ACC112 (cell line): Measurements from ENCODE around the gene DGKA.

Experiments
- H2AFZ ChIP-seq: fragments of 200-600 bp; sonication (generic); one replicate; pipeline ENCODE4 v1.6.0; 2017; ENCODE audit warnings: antibody characterized with exemption, low read length; ENCODE audit not compliant: unreplicated experiment
- H3K27ac ChIP-seq: fragments of 200-600 bp; sonication (generic); 2 replicates; pipeline ENCODE4 v1.5.1; 2014; ENCODE audit warnings: low read depth, mild to moderate bottlenecking, antibody characterized with exemption, low read length, moderate library complexity
- H3K27me3 ChIP-seq: fragments of 200-600 bp; sonication (generic); 2 replicates; pipeline ENCODE4 v1.6.1; 2014; ENCODE audit warnings: mild to moderate bottlenecking, antibody characterized with exemption, low read length, moderate library complexity, mixed read lengths; ENCODE audit not compliant: insufficient read depth
- H3K36me3 ChIP-seq: fragments of 200-600 bp; sonication (generic); 2 replicates; pipeline ENCODE4 v1.6.1; 2016; ENCODE audit warnings: mild to moderate bottlenecking, antibody characterized with exemption, low read length, moderate library complexity, mixed read lengths; ENCODE audit not compliant: insufficient read depth
- H3K4me1 ChIP-seq: fragments of 200-600 bp; sonication (generic); one replicate; pipeline ENCODE4 v1.6.1; 2016; ENCODE audit warnings: low read length, mixed read lengths; ENCODE audit not compliant: insufficient read depth, unreplicated experiment, control insufficient read depth
- H3K4me3 ChIP-seq: fragments of 200-600 bp; sonication (generic); 2 replicates; pipeline ENCODE4 v1.5.1; 2014; ENCODE audit warnings: mild to moderate bottlenecking, low read depth, low read length
- H3K79me2 ChIP-seq: fragments of 200-600 bp; sonication (generic); one replicate; pipeline ENCODE4 v1.6.0; 2016; ENCODE audit warnings: low read length; ENCODE audit not compliant: control insufficient read depth, unreplicated experiment, insufficient read depth

The DGKA gene

DNA sequence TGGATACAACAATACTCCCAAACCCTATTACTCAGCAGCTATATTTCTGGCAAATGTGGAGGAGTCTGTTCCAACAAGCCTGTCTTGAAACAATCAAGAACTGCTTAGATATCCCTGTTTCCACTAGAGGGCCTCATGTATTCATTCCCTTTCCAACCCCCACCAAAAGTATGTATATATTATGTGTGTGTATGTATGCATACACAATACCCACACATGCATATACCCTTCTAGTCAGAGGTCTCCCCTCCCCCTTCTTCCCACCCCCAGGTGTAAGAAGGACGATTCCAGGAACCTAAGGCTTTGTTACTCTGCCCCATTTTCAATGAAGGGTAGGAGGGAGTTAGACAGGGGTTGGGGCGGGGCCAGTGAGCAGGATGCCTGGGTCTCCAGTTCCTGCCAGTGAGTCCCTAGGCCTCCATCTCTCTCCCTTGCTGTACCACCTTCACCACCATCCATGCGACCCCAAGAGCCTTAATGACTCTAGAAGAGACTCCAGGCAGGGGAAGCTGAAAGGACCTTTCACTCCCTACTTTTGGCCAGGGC lies at the start of gene DGKA:
TSS of gene DGKA (plus strand) at position 392 of the 546 bp plus-strand sequence. CDS start 5,342 bp downstream, outside the sequence.
- Histone ChIP-seq H2AFZ (peak within 1 kb of the TSS; percentile 79), H3K27ac (peak within 1 kb of the TSS; percentile 65), H3K27me3 (no peaks in the 10 kb centered on the region), H3K36me3 (peaks cover 3% of the 10 kb centered on the region; the same call in 1 of the 2 replicates), H3K79me2 (peaks cover 34% of the 10 kb centered on the region), H3K4me3 (peak within 1 kb of the TSS; percentile 93), H3K4me1 (peaks cover 50% of the 10 kb centered on the region)

DNA sequence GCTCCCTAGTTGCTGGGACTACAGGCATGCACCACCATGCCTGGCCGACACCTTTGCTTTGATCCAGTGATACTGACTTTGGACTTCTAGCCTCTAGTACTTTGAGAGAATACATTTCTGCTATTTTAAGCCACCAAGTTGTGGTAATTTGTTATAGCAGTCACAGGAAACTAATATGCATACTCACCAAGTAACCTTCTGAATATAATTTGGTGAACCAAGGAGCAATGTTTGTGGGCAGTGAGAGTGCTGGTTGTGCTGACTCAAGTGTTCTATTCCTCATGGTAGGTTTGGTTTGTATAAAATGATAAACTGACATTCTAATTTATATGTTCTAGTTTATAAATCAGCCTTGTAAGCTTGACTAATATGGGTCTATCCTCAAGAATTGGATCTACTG lies 45.8 kb upstream of the DGKA start:
- Histone ChIP-seq H2AFZ (no peak overlapping the region), H3K4me3 (no peak overlapping the region), H3K79me2 (no peaks in the 10 kb centered on the region), H3K27ac (no peak overlapping the region), H3K27me3 (no peaks in the 10 kb centered on the region), H3K4me1 (peaks cover 7% of the 10 kb centered on the region), H3K36me3 (no peaks in the 10 kb centered on the region)

DNA sequence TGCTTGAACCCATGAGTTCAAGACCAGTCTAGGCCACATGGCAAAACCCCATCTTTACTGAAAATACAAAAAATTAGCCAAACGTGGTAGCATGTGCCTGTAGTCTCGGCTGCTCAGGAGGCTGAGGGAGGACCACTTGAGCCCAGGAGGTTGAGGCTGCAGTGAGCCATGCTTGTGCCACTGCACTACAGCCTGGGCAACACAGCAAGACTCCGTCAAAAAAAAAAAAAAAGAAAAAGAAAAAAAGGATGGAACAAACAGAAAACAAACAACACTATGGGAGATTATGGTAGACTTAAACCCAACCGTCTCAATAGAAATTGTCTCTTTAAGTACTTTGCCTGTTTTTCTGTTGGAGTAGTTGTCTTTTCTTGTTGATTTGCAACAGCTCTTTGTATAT lies 39.7 kb upstream of the DGKA start:
- no peak overlapping the region for H3K27ac ChIP-seq
- no peaks in the 10 kb centered on the region for H3K36me3 ChIP-seq
- no peaks in the 10 kb centered on the region for H3K79me2 ChIP-seq
- no peak overlapping the region for H2AFZ ChIP-seq
- H3K4me3 ChIP-seq, result no peak overlapping the region
- no peaks in the 10 kb centered on the region for H3K27me3 ChIP-seq
- H3K4me1 ChIP-seq, result no peaks in the 10 kb centered on the region

DNA sequence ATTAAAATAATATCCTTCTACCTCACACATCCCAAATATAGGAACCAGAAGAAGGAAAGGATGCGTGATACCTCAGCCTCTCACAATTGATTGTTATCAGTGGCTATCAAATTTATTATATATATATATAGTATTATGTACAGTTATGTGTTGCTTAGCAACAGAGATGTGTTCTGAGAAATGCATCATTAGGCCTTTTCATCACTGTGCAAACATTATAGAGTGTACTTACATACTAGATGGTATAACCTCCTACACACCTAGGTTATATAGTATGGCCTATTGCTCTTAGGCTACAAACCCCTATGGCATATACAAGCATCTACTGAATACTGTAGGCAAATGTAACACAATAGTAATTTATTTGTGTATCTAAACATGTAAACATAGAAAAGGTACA lies 37.2 kb upstream of the DGKA start:
- no peaks in the 10 kb centered on the region for H3K27me3 ChIP-seq
- H3K27ac ChIP-seq, result no peak overlapping the region
- H3K36me3 ChIP-seq, result no peaks in the 10 kb centered on the region
- peaks cover under 1% of the 10 kb centered on the region for H3K4me1 ChIP-seq
- H2AFZ ChIP-seq, result no peak overlapping the region
- no peaks in the 10 kb centered on the region for H3K79me2 ChIP-seq
- H3K4me3 ChIP-seq, result no peak overlapping the region

DNA sequence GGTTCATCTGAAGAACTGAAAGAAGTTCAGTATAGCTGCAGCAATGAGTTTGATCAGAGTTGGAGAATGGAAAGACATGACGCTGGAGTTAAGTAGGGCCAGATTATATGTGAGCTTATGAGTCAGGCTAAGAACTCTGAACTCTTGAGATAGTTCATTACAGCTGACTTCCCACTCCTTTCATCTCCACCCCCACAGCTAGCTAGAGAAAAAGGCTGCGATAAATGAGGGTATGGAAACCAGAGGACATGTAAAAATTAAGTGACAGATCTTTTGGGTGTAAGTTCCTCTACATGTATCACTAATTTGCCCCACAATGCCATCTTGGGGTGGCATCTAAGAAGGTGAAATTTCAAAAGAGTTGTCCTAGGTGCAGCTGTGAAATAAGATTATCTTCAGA lies 31.9 kb upstream of the DGKA start:
- H3K79me2 ChIP-seq, result no peaks in the 10 kb centered on the region
- peak overlapping the region; percentile 25 for H2AFZ ChIP-seq
- peak overlapping the region; percentile 27; the same call in 1 of the 2 replicates for H3K27ac ChIP-seq
- no peak overlapping the region for H3K4me3 ChIP-seq
- peaks cover 3% of the 10 kb centered on the region for H3K4me1 ChIP-seq
- H3K36me3 ChIP-seq, result no peaks in the 10 kb centered on the region
- H3K27me3 ChIP-seq, result no peaks in the 10 kb centered on the region

DNA sequence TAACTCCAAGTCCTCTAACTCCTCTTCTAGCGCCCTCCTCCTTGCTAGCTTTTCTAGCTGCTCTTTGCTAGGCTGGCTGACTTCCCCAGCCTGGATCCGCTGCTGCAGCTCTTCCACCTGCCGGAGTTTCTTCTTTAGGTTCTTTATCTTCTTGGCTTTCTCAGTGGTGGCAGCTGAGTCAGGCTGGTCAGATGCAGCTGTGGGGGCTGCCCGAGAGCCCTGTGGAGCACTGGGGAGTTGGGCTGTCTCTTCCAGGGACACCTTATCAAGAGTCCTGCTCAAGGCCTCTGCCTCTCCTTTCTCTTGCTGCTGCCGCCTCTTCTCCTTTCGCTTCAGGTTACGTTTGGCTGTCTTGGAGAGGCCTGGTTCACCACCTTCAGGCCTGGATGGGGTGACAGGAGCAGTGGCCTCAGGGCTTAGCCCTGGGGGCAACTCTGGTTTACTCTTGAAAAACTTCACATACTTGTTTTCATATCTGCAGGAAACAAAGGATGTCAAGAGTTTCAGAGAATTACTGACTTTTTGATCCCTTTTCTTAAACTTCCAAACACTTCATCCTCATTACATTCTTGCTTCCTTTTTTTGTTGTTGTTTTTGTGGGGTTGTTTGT lies 29.0 kb upstream of the DGKA start:
- H3K36me3 ChIP-seq, result no peaks in the 10 kb centered on the region
- peaks cover 7% of the 10 kb centered on the region for H3K4me1 ChIP-seq
- H3K27me3 ChIP-seq, result no peaks in the 10 kb centered on the region
- H3K79me2 ChIP-seq, result no peaks in the 10 kb centered on the region
- no peak overlapping the region for H2AFZ ChIP-seq
- no peak overlapping the region for H3K27ac ChIP-seq
- no peak overlapping the region for H3K4me3 ChIP-seq

DNA sequence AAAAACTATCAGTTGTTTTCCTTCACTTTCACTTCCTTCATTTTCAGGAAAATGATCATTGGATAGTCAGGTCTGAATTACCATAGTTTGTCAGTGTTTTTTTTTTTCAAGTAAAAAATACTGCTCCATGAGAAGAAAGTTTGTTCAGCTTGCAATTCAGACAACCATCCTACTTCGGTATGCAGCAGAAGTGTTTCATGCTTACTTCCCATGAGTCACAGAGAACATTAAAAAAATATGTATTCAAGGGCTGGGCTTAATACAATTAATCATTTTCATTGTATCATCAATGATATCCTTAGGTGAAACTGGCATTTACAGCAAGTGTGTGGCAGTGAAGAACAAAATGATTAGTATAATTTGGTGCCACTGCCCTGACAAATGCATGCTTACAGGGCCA lies 24.9 kb upstream of the DGKA start:
- Histone ChIP-seq H3K27me3 (no peaks in the 10 kb centered on the region), H2AFZ (no peak overlapping the region), H3K27ac (peak overlapping the region; percentile 70), H3K4me1 (peaks cover 14% of the 10 kb centered on the region), H3K79me2 (no peaks in the 10 kb centered on the region), H3K4me3 (no peak overlapping the region), H3K36me3 (no peaks in the 10 kb centered on the region)

DNA sequence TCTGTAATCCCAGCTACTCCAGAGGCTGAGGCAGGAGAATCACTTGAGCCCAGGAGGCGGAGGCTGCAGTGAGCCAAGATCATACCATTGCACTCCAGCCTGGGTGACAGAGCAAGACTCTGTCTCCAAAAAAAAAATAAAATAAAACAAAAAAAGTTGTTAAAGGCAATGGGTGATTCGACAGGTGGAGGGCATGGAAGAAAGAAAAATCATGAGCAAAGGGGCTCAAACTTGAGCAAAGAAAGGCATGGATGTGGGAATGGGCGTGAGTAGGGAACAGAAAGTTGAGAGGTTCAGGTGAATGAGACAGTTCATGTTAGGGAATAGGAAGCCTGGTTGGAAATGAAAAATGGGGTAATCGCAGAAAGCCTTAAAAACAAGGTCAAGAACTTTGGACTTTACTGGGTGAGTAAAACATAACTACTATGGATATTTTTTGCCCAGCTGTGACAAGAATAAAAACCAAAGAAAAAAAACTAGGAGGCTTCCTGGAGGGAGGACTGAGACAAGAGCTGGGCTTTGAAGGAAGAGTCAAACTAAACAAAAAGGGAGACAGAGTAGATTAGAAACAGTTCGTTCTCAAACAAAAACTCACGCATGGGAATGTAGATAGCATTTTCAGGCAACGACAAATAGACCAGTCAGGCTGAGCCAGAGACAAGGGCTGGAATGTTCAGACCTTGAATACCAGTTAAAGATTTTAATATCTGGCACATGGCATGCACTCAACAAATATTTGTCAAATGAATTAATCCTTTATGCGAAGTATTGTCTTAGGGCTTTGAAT lies 22.0 kb upstream of the DGKA start:
- Histone ChIP-seq H3K4me3 (0 out of 2 replicates have a peak overlapping the region, but pooled peaks have one; percentile 14), H2AFZ (peak overlapping the region; percentile 51), H3K27ac (peak overlapping the region; percentile 54), H3K4me1 (peaks cover 14% of the 10 kb centered on the region), H3K36me3 (no peaks in the 10 kb centered on the region), H3K27me3 (no peaks in the 10 kb centered on the region), H3K79me2 (peaks cover 3% of the 10 kb centered on the region)

DNA sequence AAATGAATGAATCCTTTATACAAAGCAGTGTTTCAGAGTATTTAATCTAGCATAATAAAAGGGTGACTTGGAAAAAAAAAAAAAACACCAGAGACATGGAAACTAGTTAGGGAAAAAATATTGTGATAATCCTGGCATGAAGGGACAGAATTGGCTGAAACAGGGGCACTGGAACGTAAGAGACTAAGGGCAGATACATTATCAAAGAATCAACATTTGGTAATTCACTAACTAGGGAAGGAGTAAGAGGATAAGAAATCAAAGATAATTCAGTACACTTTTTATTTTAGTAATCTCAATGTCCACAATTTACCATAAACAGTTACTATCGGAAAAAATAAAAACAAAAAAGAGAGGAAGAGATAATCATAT lies 21.5 kb upstream of the DGKA start:
- Histone ChIP-seq H3K4me1 (peaks cover 17% of the 10 kb centered on the region), H2AFZ (peak overlapping the region; percentile 51), H3K79me2 (peaks cover 5% of the 10 kb centered on the region), H3K36me3 (no peaks in the 10 kb centered on the region), H3K27ac (peak overlapping the region; percentile 54), H3K4me3 (0 out of 2 replicates have a peak overlapping the region, but pooled peaks have one; percentile 14), H3K27me3 (no peaks in the 10 kb centered on the region)

DNA sequence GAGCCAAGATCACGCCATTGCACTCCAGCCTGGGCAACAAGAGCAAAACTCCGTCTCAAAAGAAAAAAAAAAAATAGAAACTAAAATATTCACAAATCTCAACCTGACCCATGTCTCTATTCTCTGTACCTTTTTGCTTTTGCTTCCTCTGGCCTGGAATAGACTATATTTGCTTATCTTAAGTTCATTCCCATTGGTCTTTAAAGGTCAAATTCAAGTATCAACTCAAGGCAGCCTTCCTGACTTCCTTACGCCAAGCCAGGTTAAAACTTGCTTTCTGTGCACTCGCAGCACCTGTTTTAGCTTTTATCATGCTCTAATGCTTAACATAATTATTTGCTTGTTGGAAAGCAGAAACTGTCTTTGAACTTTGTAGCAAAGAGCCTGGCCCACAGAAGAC lies 18.1 kb upstream of the DGKA start:
- H3K4me1 ChIP-seq, result peaks cover 17% of the 10 kb centered on the region
- peaks cover 16% of the 10 kb centered on the region for H3K79me2 ChIP-seq
- no peak overlapping the region for H3K4me3 ChIP-seq
- H3K36me3 ChIP-seq, result no peaks in the 10 kb centered on the region
- H3K27me3 ChIP-seq, result no peaks in the 10 kb centered on the region
- no peak overlapping the region for H3K27ac ChIP-seq
- no peak overlapping the region for H2AFZ ChIP-seq

DNA sequence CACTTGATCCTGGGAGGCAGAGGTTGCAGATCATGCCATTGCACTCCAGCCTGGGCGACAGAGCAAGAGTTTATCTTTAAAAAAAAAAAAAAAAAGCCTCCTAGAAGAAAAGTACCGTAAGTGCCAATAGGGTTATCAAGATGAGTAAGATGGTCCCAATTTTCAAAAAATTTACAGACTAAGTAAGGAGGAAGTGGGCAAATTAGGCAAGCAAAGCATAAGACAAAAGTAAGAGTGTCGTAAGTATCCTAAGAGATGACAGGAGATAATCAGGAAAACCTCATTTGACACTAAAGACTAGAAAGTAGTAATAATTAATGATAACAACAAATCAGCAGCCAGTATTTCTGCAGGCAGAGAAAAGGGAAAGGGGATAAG lies 15.5 kb upstream of the DGKA start:
- Histone ChIP-seq H3K27ac (no peak overlapping the region), H3K79me2 (peaks cover 33% of the 10 kb centered on the region), H3K27me3 (no peaks in the 10 kb centered on the region), H3K36me3 (0 out of 2 replicates have a peak, but pooled peaks cover 3% of the 10 kb centered on the region), H2AFZ (no peak overlapping the region), H3K4me3 (no peak overlapping the region), H3K4me1 (peaks cover 19% of the 10 kb centered on the region)
